Measurements from ENCODE around the gene DNASE1L3. TPM values are rescaled to one million over a fixed set of nuclear protein-coding genes. Genes with fewer than 3 reads are reported as not detected.
"Not testable (repeated sequence)": the region's sequence is repeated elsewhere in the genome, so short reads cannot be mapped to it uniquely, and the experiment has no call there.

Gene DNASE1L3
- total RNA-seq, 2 donors from 2014 or later, result not detected

DNA sequence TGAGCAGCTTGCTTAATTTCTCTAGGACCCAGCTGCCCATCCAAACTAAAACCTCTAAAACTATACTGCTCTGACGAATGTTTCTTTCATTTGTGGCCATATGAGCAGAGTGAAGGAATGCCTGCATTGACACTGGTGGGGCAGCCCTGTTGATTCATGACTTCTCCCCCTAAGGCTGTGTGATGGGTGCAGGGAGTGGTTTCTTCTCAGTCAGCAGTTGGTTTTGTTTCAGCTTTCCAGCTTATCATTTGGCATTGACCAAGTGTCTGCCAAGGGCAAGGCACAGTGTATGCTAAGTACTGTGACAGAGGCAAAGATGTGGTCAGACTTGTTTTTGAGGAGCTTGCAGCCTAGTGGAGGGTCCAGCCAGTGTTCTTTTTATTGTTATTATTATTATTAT, 31.6 kb upstream of the DNASE1L3 start:
- ATAC-seq (no peak), DNase-seq (ENCODE audit: low spot score) (no peak)
- H3K27ac Mint-ChIP-seq, result no peak overlapping the region
- H3K36me3 Mint-ChIP-seq, result no peaks in the 10 kb centered on the region
- no peaks in the 10 kb centered on the region for H3K9me3 Mint-ChIP-seq
- no peaks in the 10 kb centered on the region for H3K27me3 Mint-ChIP-seq
- no peak overlapping the region for H3K4me3 Mint-ChIP-seq
- H3K4me1 Mint-ChIP-seq (ENCODE audit: low read depth in 2 of 2), result peaks cover 10 to 11% of the 10 kb centered on the region in 2 donors

DNA sequence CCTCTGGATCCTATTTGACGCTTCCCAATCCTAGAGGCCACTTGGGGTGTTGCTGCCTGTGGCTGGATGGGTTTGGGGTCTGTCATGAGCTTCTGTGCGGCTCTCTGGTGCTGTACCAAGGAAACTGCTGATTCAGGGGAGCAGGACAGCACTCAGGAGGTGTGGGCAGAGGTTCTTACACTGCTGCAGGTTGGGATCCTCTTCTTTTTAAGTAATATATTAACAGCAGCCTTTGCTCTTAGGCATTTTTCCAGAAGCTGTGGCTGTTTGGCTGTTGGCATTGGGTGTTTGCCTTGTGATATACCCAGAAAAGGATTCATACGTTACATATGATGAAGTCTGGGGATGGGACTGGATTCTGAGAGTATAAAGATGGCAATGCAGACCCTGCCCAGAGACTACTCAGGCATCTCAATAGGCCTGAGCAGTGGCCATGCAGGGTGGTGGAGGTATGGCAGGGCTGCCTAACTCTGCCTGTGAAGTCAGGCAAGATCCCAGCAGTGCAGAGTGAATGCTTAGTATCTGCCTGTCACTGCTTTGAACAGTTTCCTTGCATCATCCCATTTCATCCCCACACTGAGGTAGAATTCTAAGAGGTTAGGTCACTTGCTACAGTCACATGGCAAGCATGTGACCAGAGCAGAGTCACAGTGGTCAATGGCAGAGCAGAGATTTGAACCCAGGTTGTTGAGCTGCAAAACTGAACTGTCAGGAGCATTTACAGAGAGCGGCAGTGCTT, 30.7 kb upstream of the DNASE1L3 start:
- Mint-ChIP-seq H3K27ac (no peak overlapping the region), H3K9me3 (no peaks in the 10 kb centered on the region), H3K4me1 (ENCODE audit: low read depth in 2 of 2) (peaks cover 11 to 14% of the 10 kb centered on the region in 2 donors), H3K36me3 (no peaks in the 10 kb centered on the region), H3K27me3 (peaks cover 0 to 1% of the 10 kb centered on the region in 2 donors), H3K4me3 (no peak overlapping the region)
- ATAC-seq, result no peak
- DNase-seq (ENCODE audit: low spot score), result no peak

DNA sequence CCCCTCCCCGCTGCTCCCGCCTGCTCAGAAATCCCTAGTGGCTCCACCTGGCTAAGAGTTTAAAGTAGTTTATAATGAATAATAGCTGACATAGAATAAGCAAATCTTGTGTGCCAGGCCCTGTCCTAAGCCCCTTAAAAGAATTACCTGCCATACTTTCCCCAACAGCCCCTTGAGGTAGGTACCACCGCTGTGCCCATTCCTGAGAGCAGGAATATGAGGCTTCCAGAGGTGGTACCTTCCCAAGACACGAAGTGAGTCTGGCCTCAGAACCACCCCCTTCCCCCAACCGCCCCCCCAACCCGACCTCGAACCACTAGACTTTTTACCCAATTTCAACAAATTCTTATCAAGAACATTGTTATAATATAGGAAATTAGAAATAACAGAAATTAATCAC, 28.1 kb upstream of the DNASE1L3 start:
- Mint-ChIP-seq H3K4me1 (ENCODE audit: low read depth in 2 of 2) (peaks cover 11 to 16% of the 10 kb centered on the region in 2 donors), H3K9me3 (no peaks in the 10 kb centered on the region), H3K27me3 (peaks cover 4 to 6% of the 10 kb centered on the region in 2 donors), H3K4me3 (peak overlapping the region; percentile 87), H3K27ac (no peak overlapping the region), H3K36me3 (no peaks in the 10 kb centered on the region)
- DNase-seq (ENCODE audit: low spot score), result no peak
- no peak for ATAC-seq

DNA sequence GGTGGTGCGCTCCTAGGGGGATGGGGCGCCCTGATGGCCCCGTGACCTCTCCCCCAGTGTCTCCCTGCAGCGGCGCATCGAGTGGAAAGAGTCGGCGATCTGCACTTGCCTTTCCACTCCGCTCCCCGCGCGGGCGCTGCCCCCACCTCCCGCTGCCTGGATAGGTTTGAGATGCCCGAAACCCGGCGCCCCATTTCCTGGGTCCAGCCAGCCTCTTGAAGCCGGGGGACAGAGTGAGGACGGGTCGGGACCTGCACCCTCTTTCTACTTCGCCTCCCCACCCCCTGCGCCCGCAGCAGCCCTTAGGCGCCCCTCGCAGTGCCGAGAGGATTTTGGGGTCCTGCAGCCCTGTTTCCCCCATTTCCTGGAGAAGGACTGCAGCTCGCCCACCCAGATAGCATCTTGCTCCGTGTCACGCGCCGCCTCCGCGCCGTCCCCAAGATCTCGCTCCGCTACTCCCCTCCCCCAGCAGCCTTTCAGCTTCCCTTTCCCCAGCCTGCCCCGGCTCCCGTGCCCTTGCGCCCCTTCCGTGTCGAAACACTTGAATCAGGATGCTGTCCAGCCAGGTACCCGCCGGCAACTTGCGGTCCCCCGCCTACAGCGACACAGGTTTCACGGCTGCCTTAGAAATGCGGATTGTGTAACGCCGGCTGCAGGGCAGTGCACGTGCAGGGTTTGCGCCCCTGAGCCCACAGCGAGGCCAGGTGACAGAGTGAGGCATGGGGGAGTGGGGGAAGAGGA, 27.3 kb upstream of the DNASE1L3 start:
- DNase-seq (ENCODE audit: low spot score), result peak; percentile 69

DNA sequence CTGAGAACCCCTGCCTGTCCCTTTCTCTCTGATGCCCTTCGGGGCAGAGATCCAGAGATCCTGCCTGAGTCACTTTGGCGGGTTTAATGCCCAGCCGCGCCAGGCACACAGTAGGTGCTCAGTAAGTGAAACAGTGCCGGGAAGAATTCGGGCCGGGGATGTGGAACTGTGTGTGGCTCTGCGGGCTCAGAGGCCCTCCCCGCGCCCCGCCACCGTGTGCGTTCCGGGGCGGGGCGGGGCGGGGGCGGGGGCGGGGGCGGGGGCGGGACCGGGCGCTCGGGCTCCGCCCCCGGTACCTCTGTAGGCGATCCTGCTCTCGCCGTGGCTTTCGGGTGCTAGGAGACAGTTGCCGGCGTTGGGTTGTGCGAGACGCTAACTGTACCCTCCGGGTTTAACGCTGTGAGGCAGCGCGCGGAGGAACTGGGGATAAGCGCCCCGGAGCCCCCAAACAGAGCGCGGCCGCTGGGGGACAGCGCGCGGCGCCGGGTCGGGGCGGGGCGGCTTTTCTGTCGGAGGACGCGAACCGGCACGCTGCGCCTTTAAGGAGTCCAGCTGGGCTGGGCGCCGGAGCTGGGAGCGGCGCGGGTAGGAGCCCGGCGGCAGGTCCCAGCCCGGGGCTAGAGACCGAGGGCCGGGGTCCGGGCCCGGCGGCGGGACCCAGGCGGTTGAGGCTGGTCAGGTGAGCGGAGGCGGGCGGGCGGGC, 26.6 kb upstream of the DNASE1L3 start, which contains the start of gene ABHD6:
TSS of gene ABHD6 (plus strand) at position 555 of the 703 bp plus-strand sequence. CDS start 18,795 bp downstream, outside the sequence.
- Mint-ChIP-seq H3K36me3 (no peaks in the 10 kb centered on the region), H3K4me3 (peak within 1 kb of the TSS; percentile 87), H3K27me3 (peaks cover 8 to 9% of the 10 kb centered on the region in 2 donors), H3K4me1 (ENCODE audit: low read depth in 2 of 2) (peaks cover 11 to 16% of the 10 kb centered on the region in 2 donors), H3K9me3 (no peaks in the 10 kb centered on the region), H3K27ac (peak within 1 kb of the TSS in 1 of 2 donors; percentile 15)
- ATAC-seq (peak; percentile 93 to 94), DNase-seq (ENCODE audit: low spot score) (peak; percentile 83)

More for the DNA sequence above, 27.3 kb upstream of the DNASE1L3 start:
- Mint-ChIP-seq H3K4me1 (ENCODE audit: low read depth in 2 of 2) (peaks cover 11 to 16% of the 10 kb centered on the region in 2 donors), H3K4me3 (peak overlapping the region; percentile 87), H3K9me3 (no peaks in the 10 kb centered on the region), H3K27me3 (peaks cover 5 to 8% of the 10 kb centered on the region in 2 donors), H3K36me3 (no peaks in the 10 kb centered on the region), H3K27ac (peak overlapping the region in 1 of 2 donors; percentile 15)
- peak; percentile 66 to 73 for ATAC-seq

DNA sequence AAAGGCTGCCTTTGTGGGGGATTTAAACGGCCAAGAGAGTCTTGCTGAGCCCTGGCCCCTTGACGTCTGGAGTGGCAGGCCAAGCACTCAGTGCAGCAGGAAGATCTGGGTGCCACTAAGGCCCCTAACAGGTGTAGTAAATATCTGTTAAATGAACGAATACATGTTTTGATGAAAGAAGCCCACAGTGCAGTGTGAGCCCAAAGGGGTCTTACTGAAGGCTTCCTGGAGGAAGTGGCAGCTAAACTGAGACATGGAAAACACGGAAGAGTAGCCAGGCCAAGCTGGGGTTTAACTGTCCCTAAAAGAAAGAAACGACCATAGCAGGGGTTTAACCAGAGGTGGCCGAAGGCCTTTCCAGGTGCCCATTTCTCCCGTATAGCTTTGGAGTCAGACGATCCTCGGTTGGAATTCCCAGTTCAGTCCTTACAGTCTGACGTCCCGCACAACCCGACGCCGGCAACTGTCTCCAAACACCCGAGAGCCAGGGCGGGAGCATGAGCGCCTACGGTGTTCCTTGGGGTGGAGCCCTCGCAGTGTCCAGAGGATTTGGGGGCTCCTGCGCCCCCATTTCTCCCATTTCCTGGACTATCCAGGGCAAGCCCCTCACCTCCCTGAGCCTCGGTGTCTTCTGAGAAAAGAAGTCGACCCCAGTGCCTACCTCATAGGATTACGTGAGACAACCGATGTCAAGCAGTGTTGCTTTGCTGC, 25.9 kb upstream of the DNASE1L3 start:
- DNase-seq (ENCODE audit: low spot score) (no peak), ATAC-seq (no peak)
- Mint-ChIP-seq H3K36me3 (no peaks in the 10 kb centered on the region), H3K4me1 (ENCODE audit: low read depth in 2 of 2) (peaks cover 8 to 13% of the 10 kb centered on the region in 2 donors), H3K27me3 (peaks cover 14% of the 10 kb centered on the region in 2 donors), H3K4me3 (peak overlapping the region; percentile 78), H3K27ac (no peak overlapping the region), H3K9me3 (no peaks in the 10 kb centered on the region)

DNA sequence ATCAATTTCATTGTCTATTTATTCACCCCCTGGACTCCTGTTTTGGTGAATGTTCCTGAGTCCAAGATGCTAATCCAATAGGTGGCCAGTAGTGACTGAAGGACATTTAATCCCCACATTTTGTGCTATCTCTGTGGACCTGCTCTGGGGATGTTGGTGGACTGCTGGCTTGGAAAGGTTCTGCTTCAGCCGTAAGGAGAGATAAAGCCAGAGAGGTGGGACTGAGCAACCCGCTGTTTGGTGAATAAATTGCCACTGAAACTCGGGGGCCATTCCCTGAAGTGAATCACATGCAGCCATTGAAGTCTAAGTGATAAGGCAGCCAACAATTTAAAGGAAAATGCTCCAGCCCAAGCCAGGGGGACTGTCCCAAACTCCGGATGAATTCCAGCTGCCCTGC, 25.2 kb upstream of the DNASE1L3 start:
- H3K4me3 Mint-ChIP-seq, result peak overlapping the region; percentile 78
- H3K27me3 Mint-ChIP-seq, result peaks cover 20 to 21% of the 10 kb centered on the region in 2 donors
- no peaks in the 10 kb centered on the region for H3K9me3 Mint-ChIP-seq
- no peak overlapping the region for H3K27ac Mint-ChIP-seq
- H3K36me3 Mint-ChIP-seq, result no peaks in the 10 kb centered on the region
- DNase-seq (ENCODE audit: low spot score), result no peak
- no peak for ATAC-seq
- peaks cover 6 to 10% of the 10 kb centered on the region in 2 donors for H3K4me1 Mint-ChIP-seq (ENCODE audit: low read depth in 2 of 2)

DNA sequence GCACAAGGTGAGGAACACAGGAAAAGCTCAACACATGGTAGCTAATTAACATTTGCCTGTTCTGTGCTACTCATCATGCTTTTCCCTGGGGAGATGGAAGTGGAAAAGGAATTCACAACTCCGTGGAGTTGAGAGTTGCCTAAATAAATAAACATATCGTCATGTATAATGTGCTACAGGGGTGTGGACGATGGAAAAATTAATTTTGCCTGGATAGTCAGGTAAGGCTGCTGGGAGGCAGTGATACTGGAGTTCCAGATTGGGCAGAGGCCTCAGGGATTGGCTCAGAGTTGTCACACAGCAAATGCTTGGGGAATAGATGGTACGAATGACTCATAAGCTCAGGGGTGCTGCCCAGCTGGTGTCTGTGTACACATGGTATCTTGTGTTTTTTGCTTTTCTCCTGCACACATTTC, 23.8 kb upstream of the DNASE1L3 start:
- Mint-ChIP-seq H3K27me3 (peaks cover 29 to 30% of the 10 kb centered on the region in 2 donors), H3K4me1 (ENCODE audit: low read depth in 2 of 2) (peaks cover 6 to 10% of the 10 kb centered on the region in 2 donors), H3K9me3 (no peaks in the 10 kb centered on the region), H3K36me3 (no peaks in the 10 kb centered on the region), H3K27ac (no peak overlapping the region), H3K4me3 (no peak overlapping the region)
- DNase-seq (ENCODE audit: low spot score) (no peak), ATAC-seq (no peak)

DNA sequence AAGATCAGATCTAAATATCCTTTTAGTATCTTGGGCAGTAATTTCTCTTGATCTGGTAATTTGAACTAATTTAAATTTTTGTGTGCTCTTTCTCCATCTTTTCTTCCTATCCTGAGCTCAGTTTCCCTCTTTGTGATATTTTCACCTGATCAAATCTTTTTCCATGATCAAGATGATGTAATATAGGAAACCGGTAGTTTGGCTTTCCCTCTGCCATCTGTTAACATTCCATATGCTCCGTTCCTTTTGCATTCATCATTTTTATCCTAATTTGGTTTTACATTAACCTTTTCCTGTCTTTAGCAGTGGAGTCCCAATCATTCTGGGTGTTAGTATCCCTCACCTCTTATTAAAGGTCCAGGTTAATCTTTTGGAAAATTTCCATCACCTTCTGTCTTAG, 20.9 kb upstream of the DNASE1L3 start:
- no peak overlapping the region for H3K27ac Mint-ChIP-seq
- ATAC-seq, result no peak
- no peaks in the 10 kb centered on the region for H3K36me3 Mint-ChIP-seq
- H3K27me3 Mint-ChIP-seq, result peaks cover 34 to 46% of the 10 kb centered on the region in 2 donors
- H3K4me3 Mint-ChIP-seq, result no peak overlapping the region
- no peaks in the 10 kb centered on the region for H3K9me3 Mint-ChIP-seq
- H3K4me1 Mint-ChIP-seq (ENCODE audit: low read depth in 2 of 2), result peaks cover 0 to 3% of the 10 kb centered on the region in 2 donors
- no peak for DNase-seq (ENCODE audit: low spot score)

DNA sequence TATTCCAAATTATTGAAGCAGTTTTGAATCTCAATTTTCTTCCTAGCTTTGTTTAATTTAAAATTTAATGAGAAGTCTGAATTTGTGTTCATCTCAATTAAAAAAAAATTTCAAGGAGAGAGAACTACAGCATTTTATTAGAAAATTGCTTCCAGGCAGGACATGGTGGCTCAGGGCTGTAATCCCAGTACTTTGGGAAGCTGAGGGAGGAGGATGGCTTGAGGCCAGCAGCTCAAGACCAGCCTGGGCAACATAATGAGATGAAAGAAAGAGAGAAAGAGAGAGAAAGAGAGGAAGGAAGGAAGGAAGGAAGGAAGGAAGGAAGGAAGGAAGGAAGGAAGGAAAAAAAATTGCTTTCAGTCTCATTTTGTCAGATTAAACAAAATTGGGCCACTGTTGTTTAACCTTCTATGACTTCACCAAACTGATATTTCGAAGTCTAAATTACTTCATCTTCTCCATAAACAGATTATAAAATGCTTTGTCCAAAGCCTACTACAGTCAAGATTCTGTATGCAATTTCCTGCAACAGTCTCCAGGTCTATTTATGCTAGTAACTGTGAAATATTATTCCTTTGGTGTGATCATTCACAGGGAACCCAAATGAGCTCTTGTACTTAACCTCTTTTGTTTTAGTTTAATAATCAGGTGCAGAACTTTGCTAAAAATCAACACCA, 20.2 kb upstream of the DNASE1L3 start:
- Mint-ChIP-seq H3K36me3 (no peaks in the 10 kb centered on the region), H3K27ac (no peak overlapping the region), H3K4me3 (no peak overlapping the region), H3K27me3 (peaks cover 31 to 46% of the 10 kb centered on the region in 2 donors), H3K4me1 (ENCODE audit: low read depth in 2 of 2) (no peaks in the 10 kb centered on the region), H3K9me3 (no peaks in the 10 kb centered on the region)
- DNase-seq (ENCODE audit: low spot score), result no peak
- no peak for ATAC-seq

DNA sequence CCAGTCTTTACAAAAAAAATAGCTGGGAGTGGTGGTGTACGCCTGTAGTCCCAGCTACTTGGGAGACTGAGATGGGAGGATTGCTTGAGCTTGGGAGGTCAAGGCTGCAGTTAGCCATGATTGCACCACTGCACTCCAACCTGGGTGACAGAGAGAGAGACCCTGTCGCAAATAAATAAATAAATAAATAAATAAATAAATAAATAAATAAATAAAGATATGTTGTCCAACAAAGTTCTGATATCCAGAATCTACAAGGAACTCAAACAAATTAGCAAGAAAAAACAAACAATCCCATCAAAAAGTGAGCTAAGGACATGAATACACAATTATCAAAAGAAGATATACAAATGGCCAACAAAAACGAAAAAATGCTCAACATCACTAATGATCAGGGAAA, 17.2 kb upstream of the DNASE1L3 start:
- peaks cover 29 to 39% of the 10 kb centered on the region in 2 donors for H3K27me3 Mint-ChIP-seq

DNA sequence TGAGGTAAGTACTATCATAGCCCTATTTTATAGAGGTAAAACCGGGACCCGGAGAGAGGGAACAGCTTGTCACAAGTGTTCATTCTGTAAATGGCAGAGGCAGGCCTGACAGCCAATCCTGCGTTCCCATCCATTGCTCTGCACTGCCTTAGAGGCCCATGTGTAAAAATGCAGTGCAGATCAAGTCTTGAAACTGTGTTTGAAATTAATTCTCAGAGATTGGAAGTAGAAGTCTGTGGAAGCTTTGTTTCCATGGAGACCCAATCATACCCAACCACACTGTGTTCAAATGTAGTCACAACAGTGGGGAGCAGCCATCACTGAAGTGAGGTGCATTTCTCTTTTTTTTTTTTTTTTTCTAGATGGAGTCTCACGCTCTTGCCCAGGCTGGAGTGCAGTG, 13.1 kb upstream of the DNASE1L3 start:
- no peaks in the 10 kb centered on the region for H3K9me3 Mint-ChIP-seq
- H3K27ac Mint-ChIP-seq, result no peak overlapping the region
- peaks cover 7 to 10% of the 10 kb centered on the region in 2 donors for H3K27me3 Mint-ChIP-seq
- no peaks in the 10 kb centered on the region for H3K36me3 Mint-ChIP-seq
- ATAC-seq (no peak), DNase-seq (ENCODE audit: low spot score) (no peak)
- no peak overlapping the region for H3K4me3 Mint-ChIP-seq
- H3K4me1 Mint-ChIP-seq (ENCODE audit: low read depth in 2 of 2), result peaks cover 6 to 7% of the 10 kb centered on the region in 2 donors

More for the DNA sequence above, 17.2 kb upstream of the DNASE1L3 start:
- H3K9me3 Mint-ChIP-seq; H3K4me3 Mint-ChIP-seq; DNase-seq (ENCODE audit: low spot score); H3K4me1 Mint-ChIP-seq (ENCODE audit: low read depth in 2 of 2); H3K27ac Mint-ChIP-seq; ATAC-seq; H3K36me3 Mint-ChIP-seq: not testable (repeated sequence)

Data from natural killer cell treated with Interleukin-12 subunit alpha and Interleukin-12 subunit beta and Interleukin-15 and Interleukin-18, amount 100 ng/mL, for 72 hours (primary cell).